Neural cell (in vitro differentiated cells): ENCODE data around the gene CFC1B.
"Not testable (repeated sequence)": the region's sequence is repeated elsewhere in the genome, so short reads cannot be mapped to it uniquely, and the experiment has no call there.

ENCODE experiments used
- EP300 ChIP-seq: fragments of 450-650 bp; conservative IDR thresholded peaks from 2 replicates; pipeline ENCODE4 v1.6.1; 2014; ENCODE audit warnings: antibody characterized with exemption, mild to moderate bottlenecking, moderate library complexity; ENCODE audit not compliant: poor library complexity, severe bottlenecking
- EZH2 ChIP-seq: fragments of 200-600, 300-800 bp; shearing (Covaris generic), sonication (generic); IDR thresholded peaks from 2 replicates; pipeline ENCODE4 v1.6.1; 2014; ENCODE audit warnings: antibody characterized with exemption, low read length, borderline replicate concordance, mild to moderate bottlenecking; ENCODE audit not compliant: insufficient read depth, poor library complexity, severe bottlenecking
- POLR2AphosphoS5 ChIP-seq: IDR thresholded peaks from 2 replicates; pipeline ENCODE4 v1.6.1; 2012
- TF ChIP-seq, protein P1 (sequence below): fragments of 450-650 bp; IDR thresholded peaks from 2 replicates; pipeline ENCODE4 v1.5.1; 2014; ENCODE audit warnings: antibody characterized with exemption, mild to moderate bottlenecking, moderate library complexity; ENCODE audit not compliant: poor library complexity, severe bottlenecking
- TF ChIP-seq, protein P2 (sequence below): IDR thresholded peaks from 2 replicates; pipeline ENCODE4 v1.6.1; 2012; ENCODE audit warnings: borderline replicate concordance

DNA sequence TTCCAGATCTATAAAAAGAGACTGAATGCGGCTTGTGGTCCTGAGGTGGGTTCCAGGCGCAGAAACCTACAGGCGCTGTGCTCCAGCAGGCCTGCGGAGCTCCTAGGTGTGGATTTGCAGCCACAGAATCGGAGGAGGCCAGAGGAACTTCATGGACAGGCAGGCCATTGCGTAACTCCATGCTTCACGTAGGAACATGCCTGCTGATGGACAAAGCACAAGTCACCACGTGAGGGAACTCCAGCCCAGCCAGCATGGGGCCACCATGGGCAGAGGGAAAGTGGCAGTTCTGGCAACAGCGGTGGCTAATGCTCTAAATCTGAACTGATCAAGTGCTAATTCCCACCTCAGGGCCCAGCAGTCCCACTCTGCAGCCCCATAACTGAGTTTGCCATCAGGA lies 17.2 kb downstream of the CFC1B start:
- TF ChIP-seq, protein P1, sequence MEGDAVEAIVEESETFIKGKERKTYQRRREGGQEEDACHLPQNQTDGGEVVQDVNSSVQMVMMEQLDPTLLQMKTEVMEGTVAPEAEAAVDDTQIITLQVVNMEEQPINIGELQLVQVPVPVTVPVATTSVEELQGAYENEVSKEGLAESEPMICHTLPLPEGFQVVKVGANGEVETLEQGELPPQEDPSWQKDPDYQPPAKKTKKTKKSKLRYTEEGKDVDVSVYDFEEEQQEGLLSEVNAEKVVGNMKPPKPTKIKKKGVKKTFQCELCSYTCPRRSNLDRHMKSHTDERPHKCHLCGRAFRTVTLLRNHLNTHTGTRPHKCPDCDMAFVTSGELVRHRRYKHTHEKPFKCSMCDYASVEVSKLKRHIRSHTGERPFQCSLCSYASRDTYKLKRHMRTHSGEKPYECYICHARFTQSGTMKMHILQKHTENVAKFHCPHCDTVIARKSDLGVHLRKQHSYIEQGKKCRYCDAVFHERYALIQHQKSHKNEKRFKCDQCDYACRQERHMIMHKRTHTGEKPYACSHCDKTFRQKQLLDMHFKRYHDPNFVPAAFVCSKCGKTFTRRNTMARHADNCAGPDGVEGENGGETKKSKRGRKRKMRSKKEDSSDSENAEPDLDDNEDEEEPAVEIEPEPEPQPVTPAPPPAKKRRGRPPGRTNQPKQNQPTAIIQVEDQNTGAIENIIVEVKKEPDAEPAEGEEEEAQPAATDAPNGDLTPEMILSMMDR, result not testable (repeated sequence)
- not testable (repeated sequence) for TF ChIP-seq POLR2AphosphoS5, EP300, EZH2
- TF ChIP-seq, protein P2, sequence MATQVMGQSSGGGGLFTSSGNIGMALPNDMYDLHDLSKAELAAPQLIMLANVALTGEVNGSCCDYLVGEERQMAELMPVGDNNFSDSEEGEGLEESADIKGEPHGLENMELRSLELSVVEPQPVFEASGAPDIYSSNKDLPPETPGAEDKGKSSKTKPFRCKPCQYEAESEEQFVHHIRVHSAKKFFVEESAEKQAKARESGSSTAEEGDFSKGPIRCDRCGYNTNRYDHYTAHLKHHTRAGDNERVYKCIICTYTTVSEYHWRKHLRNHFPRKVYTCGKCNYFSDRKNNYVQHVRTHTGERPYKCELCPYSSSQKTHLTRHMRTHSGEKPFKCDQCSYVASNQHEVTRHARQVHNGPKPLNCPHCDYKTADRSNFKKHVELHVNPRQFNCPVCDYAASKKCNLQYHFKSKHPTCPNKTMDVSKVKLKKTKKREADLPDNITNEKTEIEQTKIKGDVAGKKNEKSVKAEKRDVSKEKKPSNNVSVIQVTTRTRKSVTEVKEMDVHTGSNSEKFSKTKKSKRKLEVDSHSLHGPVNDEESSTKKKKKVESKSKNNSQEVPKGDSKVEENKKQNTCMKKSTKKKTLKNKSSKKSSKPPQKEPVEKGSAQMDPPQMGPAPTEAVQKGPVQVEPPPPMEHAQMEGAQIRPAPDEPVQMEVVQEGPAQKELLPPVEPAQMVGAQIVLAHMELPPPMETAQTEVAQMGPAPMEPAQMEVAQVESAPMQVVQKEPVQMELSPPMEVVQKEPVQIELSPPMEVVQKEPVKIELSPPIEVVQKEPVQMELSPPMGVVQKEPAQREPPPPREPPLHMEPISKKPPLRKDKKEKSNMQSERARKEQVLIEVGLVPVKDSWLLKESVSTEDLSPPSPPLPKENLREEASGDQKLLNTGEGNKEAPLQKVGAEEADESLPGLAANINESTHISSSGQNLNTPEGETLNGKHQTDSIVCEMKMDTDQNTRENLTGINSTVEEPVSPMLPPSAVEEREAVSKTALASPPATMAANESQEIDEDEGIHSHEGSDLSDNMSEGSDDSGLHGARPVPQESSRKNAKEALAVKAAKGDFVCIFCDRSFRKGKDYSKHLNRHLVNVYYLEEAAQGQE, result not testable (repeated sequence)
